Motor neuron (in vitro differentiated cells): ENCODE results near the gene ZBTB12. TPM values are rescaled to one million over a fixed set of nuclear protein-coding genes. Genes with fewer than 3 reads are reported as not detected.
"Not testable (repeated sequence)": the region's sequence is repeated elsewhere in the genome, so short reads cannot be mapped to it uniquely, and the experiment has no call there.

Experiments used
- ATAC-seq, 8 experiments: fragments of 200-7000 bp; cut with Tn5 transposase; replicated peaks in 6 of 8; 2 replicates each; pipeline ENCODE4 v1.8.0; 2021; ENCODE audit warnings: mild to moderate bottlenecking in 8 of 8, moderate library complexity in 8 of 8
- H3K27ac ChIP-seq, 2 donors: fragments of 250-450 bp; sonication (Bioruptor Pico); 2 replicates each; pipeline ENCODE4 v1.9.0; 2021; ENCODE audit warnings: antibody characterized with exemption in 2 of 2, mild to moderate bottlenecking in 2 of 2, moderate library complexity in 1 of 2
- H3K4me1 ChIP-seq, 2 donors: fragments of 250-450 bp; sonication (Bioruptor Pico); replicated peaks in 1 of 2; 2 replicates each; pipeline ENCODE4 v1.6.1; 2021; ENCODE audit warnings: antibody characterized with exemption in 2 of 2, mild to moderate bottlenecking in 2 of 2, moderate library complexity in 1 of 2
- H3K4me3 ChIP-seq, 5 donors: fragments of 250-450 bp; sonication (Bioruptor Pico); 2 replicates each; pipeline ENCODE4 v1.9.0; 2021; ENCODE audit warnings: antibody characterized with exemption in 5 of 5, mild to moderate bottlenecking in 5 of 5, moderate library complexity in 4 of 5
- WGBS, 10 experiments: fragments of 450-650 bp; shearing (Covaris generic); methylation state at CpG; one replicate each; pipeline ENCODE4 v1.0.0; 2022; 5-methylcytosine and 5-hydroxymethylcytosine counted together
- in situ Hi-C, 9 experiments: fragments of 400-800 bp; cut with MboI; loops; one replicate each; pipeline ENCODE4 v1.15.0; 2021; ENCODE audit warnings: low sequenced_read_pairs in 9 of 9, low pct_unique_long_range_greater_than_20kb in 2 of 9; ENCODE audit not compliant: unreplicated experiment in 9 of 9
- total RNA-seq, 8 experiments: library from RNA; unstranded; fragments of 300-600 nt; gene quantifications; 2 replicates each; pipeline versions ENCODE4 v1.2.3 to v1.2.4, GENCODE V29; 2022

Gene ZBTB12
- total RNA-seq, 8 experiments from 2014 or later, result 1.9 to 34.9 (median 15.9) TPM

DNA sequence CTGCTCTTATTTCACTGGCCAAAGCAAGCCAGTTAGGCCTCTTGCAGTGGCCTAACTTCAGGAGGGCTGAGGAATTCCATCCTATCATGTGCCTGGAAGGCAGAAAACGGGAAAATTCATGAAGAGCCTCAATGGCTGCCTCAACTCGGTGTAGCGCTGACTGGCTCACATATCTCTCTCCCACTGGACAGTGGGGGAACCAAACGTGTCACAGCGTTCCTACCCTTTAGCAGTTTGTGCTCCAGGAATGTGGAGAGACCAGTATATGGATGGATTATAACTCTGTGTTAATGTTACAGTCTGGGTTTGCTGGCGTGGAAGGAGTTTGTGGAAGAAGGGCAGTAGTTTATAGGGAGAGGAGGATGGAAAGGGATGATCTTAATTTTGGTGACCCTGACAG lies 13.9 kb upstream of the ZBTB12 start:
- Histone ChIP-seq H3K4me1 (no peaks in the 10 kb centered on the region), H3K4me3 (no peak overlapping the region), H3K27ac (no peak overlapping the region)
- in situ Hi-C loops, result no loop called here
- 67 to 95% (median 79%) methylated on average over 1 to 6 of the region's 6 CpGs; no CpG with 5 or more reads in 3 of the 10 experiments for WGBS, 10 experiments
- ATAC-seq, result no peak

- in situ Hi-C loops, result no loop called here
- Histone ChIP-seq H3K4me1 (no peaks in the 10 kb centered on the region), H3K27ac (no peak overlapping the region), H3K4me3 (no peak overlapping the region)
- ATAC-seq, result no peak
Measured at GRCh38 chr6:31915351-31915750, 13.5 kb upstream of the ZBTB12 start.

DNA sequence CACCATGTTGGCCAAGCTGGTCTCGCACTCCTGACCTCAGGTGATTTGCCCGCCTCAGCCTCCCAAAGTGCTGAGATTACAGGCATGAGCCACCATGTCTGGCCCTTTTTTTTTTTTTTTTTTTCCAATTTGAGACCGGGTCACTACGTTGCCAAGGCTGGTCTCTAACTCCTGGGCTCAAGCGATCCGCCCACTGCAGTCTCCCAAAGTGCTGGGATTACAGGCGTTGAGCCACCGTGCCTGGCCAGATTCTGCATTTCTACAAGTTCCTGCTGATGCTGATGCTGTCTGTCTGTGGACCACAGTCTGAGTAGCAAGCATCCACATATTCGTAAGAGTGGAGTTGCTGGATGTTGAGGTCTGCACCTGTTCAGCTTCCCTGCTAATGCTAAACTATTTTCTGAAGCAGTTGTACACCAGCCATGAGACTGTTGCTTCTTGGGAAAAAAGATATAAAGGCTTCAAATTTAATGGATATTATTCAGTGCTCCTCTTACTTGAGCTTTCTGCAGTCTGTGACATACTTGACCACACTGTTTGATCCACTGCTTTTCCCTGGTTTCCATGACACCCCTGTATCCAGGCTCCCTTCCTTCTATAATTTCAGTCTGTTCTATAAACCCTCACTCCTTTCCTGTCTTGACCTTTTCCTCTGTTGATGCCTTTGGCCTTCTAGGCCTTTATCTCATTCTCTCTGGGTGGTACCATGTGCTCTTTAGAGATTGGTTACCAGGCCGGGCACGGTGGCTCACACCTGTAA lies 10.1 kb upstream of the ZBTB12 start:
- Histone ChIP-seq H3K27ac (no peak overlapping the region), H3K4me1 (no peaks in the 10 kb centered on the region), H3K4me3 (no peak overlapping the region)
- in situ Hi-C loops, result no loop called here
- peak in 1 of 8 experiments; percentile 50 for ATAC-seq
- 58 to 100% (median 73%) methylated on average over 1 to 9 of the region's 11 CpGs; no CpG with 5 or more reads in 2 of the 10 experiments for WGBS, 10 experiments

DNA sequence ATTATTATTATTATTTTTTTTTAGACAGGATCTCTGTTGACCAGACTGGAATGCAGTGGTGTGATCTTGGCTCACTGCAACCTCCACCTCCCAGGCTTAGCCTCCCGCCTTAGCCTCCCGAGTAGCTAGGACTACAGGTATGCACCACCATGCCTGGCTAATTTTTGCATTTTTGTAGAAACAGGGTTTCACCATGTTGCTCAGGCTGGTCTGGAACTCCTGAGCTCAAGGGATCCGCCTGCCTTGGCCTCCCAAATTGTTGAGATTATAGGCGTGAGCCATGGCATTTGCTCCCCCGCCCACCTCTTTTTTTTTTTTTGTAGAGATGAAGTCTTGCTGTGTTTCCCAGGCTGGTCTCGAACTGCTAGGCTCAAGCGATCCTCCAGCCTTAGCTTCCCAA lies 7.4 kb upstream of the ZBTB12 start:
- in situ Hi-C loops, H3K27ac ChIP-seq, H3K4me1 ChIP-seq, ATAC-seq, H3K4me3 ChIP-seq: not testable (repeated sequence)
- WGBS, 10 experiments, result 60 to 92% (median 74%) methylated on average over 4 to 7 of the region's 7 CpGs; no CpG with 5 or more reads in 4 of the 10 experiments

- Histone ChIP-seq H3K4me1 (no peaks in the 10 kb centered on the region), H3K4me3 (no peak overlapping the region), H3K27ac (no peak overlapping the region)
- in situ Hi-C loops, result no loop called here
- ATAC-seq, result peak in 1 of 8 experiments; percentile 8
- WGBS, 10 experiments, result 44 to 100% (median 80%) methylated on average over 1 to 4 of the region's 4 CpGs
Measured at GRCh38 chr6:31908791-31909190, 6.9 kb upstream of the ZBTB12 start.

- H3K27ac ChIP-seq, H3K4me1 ChIP-seq, ATAC-seq, in situ Hi-C loops, H3K4me3 ChIP-seq: not testable (repeated sequence)
- 80 to 100% (median 91%) methylated on average over 1 to 5 of the region's 5 CpGs; no CpG with 5 or more reads in 3 of the 10 experiments for WGBS, 10 experiments
Measured at GRCh38 chr6:31908255-31908654, 6.4 kb upstream of the ZBTB12 start.

DNA sequence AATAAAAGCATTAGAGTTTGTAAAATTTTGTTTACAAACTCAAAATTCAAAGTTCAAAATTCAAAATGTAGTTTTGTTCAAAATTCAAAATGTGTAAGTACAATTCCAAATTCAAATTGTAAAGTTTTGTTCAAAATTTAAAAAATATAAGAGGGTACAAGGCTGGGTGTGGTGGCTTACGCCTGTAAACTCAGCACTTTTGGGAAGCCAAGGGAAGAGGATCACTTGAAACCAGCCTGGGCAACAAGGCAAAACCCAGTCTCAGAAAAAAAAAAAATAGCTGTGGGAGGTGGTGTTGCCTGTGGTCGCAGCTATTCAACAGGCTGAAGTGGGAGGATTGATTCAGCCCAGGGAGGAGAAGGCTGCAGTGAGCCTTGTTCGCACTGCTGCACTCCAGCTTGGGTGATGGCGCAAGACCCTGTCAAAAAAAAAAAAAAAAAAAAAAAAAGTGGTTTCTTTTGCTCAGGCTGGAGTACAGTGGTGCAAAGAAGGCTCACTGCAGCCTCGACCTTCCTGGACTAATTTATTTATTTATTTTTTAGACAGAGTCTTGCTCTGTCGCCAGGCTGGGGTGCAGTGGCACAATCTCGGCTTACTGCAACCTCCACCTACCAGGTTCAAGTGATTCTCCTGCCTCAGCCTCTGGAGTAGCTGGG lies 5.4 kb upstream of the ZBTB12 start:
- Histone ChIP-seq H3K4me3 (no peak overlapping the region), H3K4me1 (peaks cover 4 to 5% of the 10 kb centered on the region in 2 donors), H3K27ac (no peak overlapping the region)
- WGBS, 10 experiments, result 21 to 86% (median 60%) methylated on average over 1 to 6 of the region's 7 CpGs; no CpG with 5 or more reads in 1 of the 10 experiments
- ATAC-seq, result peak; percentile 7 to 69 (median 52)
- in situ Hi-C loops, result no loop called here

GRCh38 chr6:31906727-31907126 lies 4.8 kb upstream of the ZBTB12 start:
- 33 to 100% (median 74%) methylated on average over 2 to 7 of the region's 8 CpGs; no CpG with 5 or more reads in 1 of the 10 experiments for WGBS, 10 experiments
- H3K4me3 ChIP-seq, H3K4me1 ChIP-seq, in situ Hi-C loops, H3K27ac ChIP-seq: not testable (repeated sequence)
- ATAC-seq, result peak in 1 of 8 experiments; percentile 2

DNA sequence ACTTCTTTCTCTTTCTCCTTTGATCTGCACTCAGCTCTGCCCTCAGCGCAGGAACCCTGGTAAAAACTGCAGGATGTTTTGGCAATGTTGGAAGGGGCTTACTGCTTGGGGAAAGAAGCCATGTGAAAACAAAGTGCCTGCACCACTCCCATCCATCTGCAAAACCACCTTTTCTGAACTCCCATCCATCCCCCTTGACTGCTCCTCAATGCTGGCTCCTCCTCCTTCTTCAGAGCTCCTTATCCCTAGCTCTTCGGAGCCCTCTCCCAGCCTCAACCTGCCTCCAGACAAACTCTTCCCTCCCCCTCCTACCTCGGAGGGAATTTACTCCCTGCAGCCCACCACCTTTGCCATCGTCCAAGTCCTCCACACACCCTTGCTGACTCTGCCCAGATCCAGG lies 4.2 kb upstream of the ZBTB12 start:
- H3K27ac ChIP-seq, result no peak overlapping the region
- 0 to 67% (median 33%) methylated on average over 1 to 4 of the region's 4 CpGs; no CpG with 5 or more reads in 1 of the 10 experiments for WGBS, 10 experiments
- no peak overlapping the region for H3K4me3 ChIP-seq
- in situ Hi-C loops, result no loop called here
- no peak for ATAC-seq
- H3K4me1 ChIP-seq, result peaks cover 6 to 7% of the 10 kb centered on the region in 2 donors

DNA sequence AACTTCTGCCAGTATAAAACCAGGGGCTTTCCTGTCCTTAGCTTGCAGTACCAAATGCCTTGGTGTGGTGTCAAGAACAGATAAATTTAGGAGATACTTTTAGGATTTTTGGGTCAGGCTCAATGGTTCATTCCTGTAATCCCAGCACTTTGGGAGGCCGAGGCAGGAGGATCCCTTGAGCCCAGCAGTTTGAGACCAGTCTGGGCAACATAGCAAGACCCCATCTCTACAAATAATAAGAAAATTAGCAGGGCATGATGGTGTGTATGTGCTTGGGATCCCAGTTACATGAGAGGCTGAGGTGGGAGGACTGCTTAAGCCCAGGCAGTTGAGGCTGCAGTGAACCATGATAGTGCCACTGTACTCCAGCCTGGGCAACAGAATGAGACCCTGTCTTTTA lies 3.2 kb upstream of the ZBTB12 start:
- 80 to 100% (median 100%) methylated on average over 1 of the region's 1 CpG; no CpG with 5 or more reads in 6 of the 10 experiments for WGBS, 10 experiments
- peaks cover 12 to 15% of the 10 kb centered on the region in 2 donors for H3K4me1 ChIP-seq
- ATAC-seq, result no peak
- no peak overlapping the region for H3K4me3 ChIP-seq
- in situ Hi-C loops, result no loop called here
- no peak overlapping the region for H3K27ac ChIP-seq

DNA sequence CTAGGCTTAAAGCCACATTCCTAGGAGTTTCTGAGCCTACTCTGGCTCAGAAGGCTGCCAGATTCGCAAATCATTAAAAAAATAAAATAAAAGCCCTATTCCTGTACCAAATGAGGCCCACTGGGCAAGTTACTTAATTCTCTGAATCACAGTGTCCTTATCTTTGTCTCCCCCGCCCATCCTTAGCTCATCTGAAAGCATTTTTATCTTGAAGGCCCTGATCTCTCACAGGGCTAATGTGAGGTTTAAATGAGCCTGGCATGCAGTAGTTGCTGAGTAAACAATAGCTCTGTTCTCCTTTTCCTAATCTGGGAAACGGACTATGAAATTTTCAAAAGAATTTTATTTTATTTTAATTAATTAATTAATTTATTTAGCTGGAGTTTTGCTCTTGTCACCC lies 2.1 kb upstream of the ZBTB12 start:
- no peak overlapping the region for H3K4me3 ChIP-seq
- in situ Hi-C loops, result no loop called here
- no peak overlapping the region for H3K27ac ChIP-seq
- ATAC-seq, result no peak
- WGBS, 10 experiments, result 40 to 100% (median 89%) methylated on average over 1 to 3 of the region's 3 CpGs; no CpG with 5 or more reads in 1 of the 10 experiments
- peaks cover 12 to 15% of the 10 kb centered on the region in 2 donors for H3K4me1 ChIP-seq

- peak overlapping the region; percentile 52 to 63 (median 60) for H3K4me3 ChIP-seq
- whole genome bisulfite sequencing, 10 experiments, result no CpG with 5 or more reads among the region's 45 CpGs
- peak in 7 of 8 experiments; percentile 2 to 29 (median 11) for ATAC-seq
- in situ Hi-C loops, result no loop called here
- H3K27ac ChIP-seq, result peak overlapping the region; percentile 91 to 92
- H3K4me1 ChIP-seq, result peaks cover 18 to 21% of the 10 kb centered on the region in 2 donors
Measured at GRCh38 chr6:31901415-31901952, 402 bp downstream of the ZBTB12 start.

DNA sequence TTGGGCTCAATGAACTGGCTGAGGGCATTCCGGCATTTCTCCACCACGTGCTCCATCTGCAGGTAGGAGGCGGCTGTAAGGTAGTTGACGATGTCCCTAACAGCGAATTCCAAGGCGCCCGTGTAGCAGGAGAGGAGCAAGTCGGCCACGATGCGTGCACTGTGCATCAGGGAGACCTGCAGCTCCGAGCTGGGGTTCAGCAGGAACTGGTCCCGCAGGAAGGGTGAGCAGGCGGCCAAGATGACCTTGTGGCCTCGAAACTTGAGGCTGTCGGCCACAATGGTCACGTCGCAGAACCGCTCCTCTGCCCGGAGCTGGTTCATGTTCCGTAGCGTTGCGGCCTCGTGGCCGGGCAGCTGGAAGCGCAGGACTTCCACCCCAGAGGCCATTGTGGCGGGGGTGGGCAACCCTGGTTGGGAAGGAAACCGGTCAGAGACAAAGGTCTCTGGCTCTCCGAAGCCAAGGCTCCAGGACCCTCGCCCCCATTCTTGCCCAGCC lies 920 bp downstream of the ZBTB12 start:
- Histone ChIP-seq H3K4me1 (peaks cover 22 to 26% of the 10 kb centered on the region in 2 donors), H3K27ac (peak overlapping the region; percentile 91 to 92), H3K4me3 (peak overlapping the region; percentile 52 to 63 (median 60))
- no peak for ATAC-seq
- in situ Hi-C loops, result no loop called here
- 32 to 60% methylated on average over 1 to 5 of the region's 29 CpGs; no CpG with 5 or more reads in 8 of the 10 experiments for WGBS, 10 experiments
